Naive B cell (primary cell): ENCODE measurements around the gene PLA2R1. TPM values are rescaled to one million over a fixed set of nuclear protein-coding genes. Genes with fewer than 3 reads are reported as not detected.

Source experiments
- ATAC-seq, 2 donors: fragments of 150-1000 bp; cut with Tn5 transposase; 2 replicates each; pipeline ENCODE4 v1.10.0; 2021; ENCODE audit warnings: low read depth in 2 of 2, mild to moderate bottlenecking in 2 of 2, moderate library complexity in 2 of 2
- DNase-seq: peaks from one replicate; pipeline ENCODE4 v3.0.0; 2022
- H3K27ac Mint-ChIP-seq, 6 donors: one replicate each; pipeline ENCODE4 v1.8.0; 2020 to 2022; ENCODE audit warnings: mild to moderate bottlenecking in 6 of 6, mixed read lengths in 6 of 6, moderate library complexity in 5 of 6, inconsistent platforms in 2 of 6
- H3K27me3 Mint-ChIP-seq, 3 donors: one replicate each; pipeline ENCODE4 v1.8.0; 2021 to 2022; ENCODE audit warnings: mixed read lengths in 3 of 3, mild to moderate bottlenecking in 1 of 3
- H3K36me3 Mint-ChIP-seq, 2 donors: one replicate each; pipeline ENCODE4 v1.8.0; 2020 to 2022; ENCODE audit warnings: mixed read lengths in 2 of 2, inconsistent platforms in 1 of 2, mild to moderate bottlenecking in 1 of 2
- H3K4me1 Mint-ChIP-seq, 3 donors: one replicate each; pipeline ENCODE4 v1.8.0; 2020 to 2022; ENCODE audit warnings: mixed read lengths in 3 of 3, inconsistent platforms in 1 of 3, mild to moderate bottlenecking in 1 of 3, moderate library complexity in 1 of 3
- H3K4me3 Mint-ChIP-seq, 8 donors: one replicate each; pipeline ENCODE4 v1.8.0; 2020 to 2022; ENCODE audit warnings: mild to moderate bottlenecking in 8 of 8, mixed read lengths in 8 of 8, moderate library complexity in 8 of 8, inconsistent platforms in 2 of 8
- H3K9me3 Mint-ChIP-seq, 7 donors: one replicate each; pipeline ENCODE4 v1.8.0; 2020 to 2022; ENCODE audit warnings: mixed read lengths in 7 of 7, mild to moderate bottlenecking in 5 of 7, inconsistent platforms in 2 of 7, moderate library complexity in 1 of 7
- polyA plus RNA-seq, 6 donors: library from polyadenylated mRNA; unstranded; fragments of 300-500 nt; fragmentation: Illumina TruSeq; gene quantifications; one replicate each; pipeline ENCODE4 v1.2.3, GENCODE V29; 2021; ENCODE audit warnings: low read depth in 6 of 6

The PLA2R1 gene
- polyA plus RNA-seq, 6 donors from 2014 or later = 0.01 TPM; not detected in 5

DNA sequence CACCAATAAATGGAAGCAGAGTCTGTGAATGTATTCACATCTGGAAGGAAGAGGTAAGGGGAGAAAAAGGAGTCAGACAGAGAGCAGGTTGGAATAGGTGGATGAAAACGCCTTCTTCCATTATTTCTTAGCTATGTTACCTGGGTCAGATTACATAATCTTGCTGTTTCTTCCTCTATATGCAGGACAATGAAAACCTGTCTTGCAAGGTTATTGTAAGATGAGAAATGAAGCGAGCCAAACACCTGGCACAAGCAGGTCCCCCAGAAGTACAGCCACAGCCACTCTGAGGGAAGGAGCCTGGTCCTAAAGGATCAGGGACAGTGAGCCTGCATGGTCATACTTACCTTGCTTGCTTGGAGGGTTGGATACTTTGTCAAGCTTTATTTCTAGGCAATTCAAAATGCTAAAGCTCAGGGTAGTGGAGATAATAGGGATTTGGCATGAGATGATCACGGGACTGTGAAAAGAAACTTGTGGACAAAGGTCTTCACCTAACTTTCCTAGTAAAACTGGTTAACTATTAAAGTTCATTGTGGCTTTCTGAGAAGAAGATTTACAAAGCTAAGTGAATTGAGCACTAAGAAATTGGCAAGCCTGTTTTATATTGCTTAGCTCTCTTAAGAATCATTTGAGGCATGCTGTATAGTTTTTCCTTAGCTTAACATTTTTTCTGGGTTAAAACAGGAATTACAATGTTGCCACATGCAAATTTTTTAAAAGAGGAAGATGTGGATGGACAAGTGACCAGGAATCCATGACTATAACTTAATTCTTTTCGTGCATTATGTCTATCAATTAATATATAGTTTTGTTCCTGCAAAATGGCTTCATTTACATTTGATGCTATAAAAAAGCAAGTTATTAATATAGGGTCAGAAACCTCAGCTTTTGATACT, 15.7 kb upstream of the PLA2R1 start:
- no peak overlapping the region for H3K27ac Mint-ChIP-seq
- ATAC-seq (no peak), DNase-seq (no peak)
- no peaks in the 10 kb centered on the region for H3K27me3 Mint-ChIP-seq
- H3K4me1 Mint-ChIP-seq = peaks cover 0 to 5% (median 0%) of the 10 kb centered on the region in 3 donors
- H3K4me3 Mint-ChIP-seq = no peak overlapping the region
- H3K9me3 Mint-ChIP-seq = peaks cover 0 to 24% (median 15%) of the 10 kb centered on the region in 7 donors
- H3K36me3 Mint-ChIP-seq = no peaks in the 10 kb centered on the region

DNA sequence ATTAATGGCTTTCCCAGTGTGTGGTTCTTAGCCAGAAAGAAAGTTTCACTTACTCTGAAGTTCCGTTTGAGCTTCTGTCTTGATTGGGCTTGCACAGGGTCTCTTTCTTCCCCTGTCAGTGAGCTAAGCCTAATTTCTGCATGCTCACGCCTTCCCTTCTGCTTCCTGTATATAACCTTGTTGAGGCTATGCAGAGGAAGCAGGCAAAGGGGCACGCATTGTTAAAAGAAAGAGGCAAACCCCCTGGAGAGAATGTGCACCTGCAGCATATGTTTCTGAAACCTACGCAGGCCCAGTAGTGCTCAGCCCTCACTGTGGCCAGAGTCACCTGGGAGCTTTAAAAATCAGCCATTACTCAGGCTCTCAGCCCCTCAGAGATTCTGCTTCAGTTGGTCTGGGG, 14.5 kb upstream of the PLA2R1 start:
- ATAC-seq = peak; percentile 23 to 28
- Mint-ChIP-seq H3K36me3 (no peaks in the 10 kb centered on the region), H3K27ac (no peak overlapping the region), H3K9me3 (peaks cover 0 to 17% (median 6%) of the 10 kb centered on the region in 7 donors), H3K4me1 (peaks cover 0 to 5% (median 0%) of the 10 kb centered on the region in 3 donors), H3K27me3 (no peaks in the 10 kb centered on the region), H3K4me3 (no peak overlapping the region)
- DNase-seq = no peak

DNA sequence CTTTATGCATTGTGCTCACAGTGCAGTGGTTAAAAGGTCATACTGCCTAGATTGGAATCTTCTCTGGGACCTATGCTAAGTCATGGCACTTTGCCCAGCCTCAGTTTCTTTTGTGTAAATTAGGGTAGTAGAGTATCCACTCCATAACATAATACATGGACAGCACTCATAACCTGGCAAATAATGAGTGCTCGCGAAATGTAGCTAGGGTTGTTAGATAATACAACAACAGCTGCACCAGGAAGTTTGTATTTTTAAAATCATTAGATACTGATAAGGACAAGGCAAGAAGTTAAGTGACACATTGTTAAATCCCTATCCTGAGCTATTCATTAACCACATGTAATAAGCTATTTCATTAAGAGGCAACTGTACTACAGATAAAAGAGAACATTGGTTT, 13.8 kb upstream of the PLA2R1 start:
- Mint-ChIP-seq H3K9me3 (peaks cover 0 to 15% (median 6%) of the 10 kb centered on the region in 7 donors), H3K4me1 (peaks cover 0 to 5% (median 0%) of the 10 kb centered on the region in 3 donors), H3K36me3 (no peaks in the 10 kb centered on the region), H3K4me3 (no peak overlapping the region), H3K27ac (no peak overlapping the region), H3K27me3 (no peaks in the 10 kb centered on the region)
- DNase-seq (no peak), ATAC-seq (no peak)

- Mint-ChIP-seq H3K4me1 (peaks cover 0 to 5% (median 0%) of the 10 kb centered on the region in 3 donors), H3K9me3 (peaks cover 0 to 11% (median 2%) of the 10 kb centered on the region in 7 donors), H3K27me3 (no peaks in the 10 kb centered on the region), H3K4me3 (no peak overlapping the region), H3K27ac (peak overlapping the region in 1 of 6 donors; percentile 10), H3K36me3 (no peaks in the 10 kb centered on the region)
- ATAC-seq (no peak), DNase-seq (no peak)
Measured at GRCh38 chr2:160075171-160075570, 12.8 kb upstream of the PLA2R1 start.

- H3K36me3 Mint-ChIP-seq = no peaks in the 10 kb centered on the region
- no peak overlapping the region for H3K27ac Mint-ChIP-seq
- ATAC-seq (no peak), DNase-seq (no peak)
- no peak overlapping the region for H3K4me3 Mint-ChIP-seq
- no peaks in the 10 kb centered on the region for H3K27me3 Mint-ChIP-seq
- peaks cover 0 to 4% (median 2%) of the 10 kb centered on the region in 7 donors for H3K9me3 Mint-ChIP-seq
- peaks cover 0 to 5% (median 0%) of the 10 kb centered on the region in 3 donors for H3K4me1 Mint-ChIP-seq
Measured at GRCh38 chr2:160073284-160073888, 11.0 kb upstream of the PLA2R1 start.

DNA sequence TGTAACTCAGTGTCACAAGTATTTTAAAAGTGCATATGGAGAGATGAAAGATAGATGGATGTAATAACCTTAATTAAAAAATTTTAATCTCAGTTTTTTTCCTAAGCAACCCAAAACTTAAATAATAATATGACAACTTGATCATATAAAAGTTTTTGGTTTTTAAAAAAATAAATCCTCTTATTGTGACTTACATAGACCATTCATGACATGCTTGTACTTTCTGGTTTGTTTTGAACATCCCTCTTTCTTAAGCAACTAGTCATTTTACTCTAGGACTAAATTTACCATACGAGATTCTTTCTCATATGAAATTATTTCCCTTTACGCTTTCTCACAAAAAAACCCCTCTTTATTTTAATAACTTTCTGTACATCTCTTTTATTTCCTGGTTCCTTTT, 6.5 kb upstream of the PLA2R1 start:
- no peak overlapping the region for H3K27ac Mint-ChIP-seq
- peaks cover 4 to 21% (median 4%) of the 10 kb centered on the region in 3 donors for H3K27me3 Mint-ChIP-seq
- ATAC-seq = no peak
- peaks cover 0 to 9% (median 2%) of the 10 kb centered on the region in 7 donors for H3K9me3 Mint-ChIP-seq
- H3K4me1 Mint-ChIP-seq = no peaks in the 10 kb centered on the region
- H3K4me3 Mint-ChIP-seq = no peak overlapping the region
- no peaks in the 10 kb centered on the region for H3K36me3 Mint-ChIP-seq
- no peak for DNase-seq

GRCh38 chr2:160064916-160065315, 2.5 kb upstream of the PLA2R1 start:
- Mint-ChIP-seq H3K27me3 (peaks cover 27 to 43% (median 29%) of the 10 kb centered on the region in 3 donors), H3K9me3 (peaks cover 0 to 9% (median 2%) of the 10 kb centered on the region in 7 donors), H3K36me3 (no peaks in the 10 kb centered on the region), H3K4me1 (peaks cover 0 to 14% (median 7%) of the 10 kb centered on the region in 3 donors), H3K4me3 (peak overlapping the region in 1 of 8 donors; percentile 8), H3K27ac (no peak overlapping the region)
- ATAC-seq (no peak), DNase-seq (no peak)

GRCh38 chr2:160063879-160064612, 1.6 kb upstream of the PLA2R1 start:
- Mint-ChIP-seq H3K27ac (no peak overlapping the region), H3K4me3 (peak overlapping the region in 1 of 8 donors; percentile 9), H3K36me3 (no peaks in the 10 kb centered on the region), H3K27me3 (peaks cover 34 to 52% (median 36%) of the 10 kb centered on the region in 3 donors), H3K9me3 (peaks cover 0 to 9% (median 2%) of the 10 kb centered on the region in 7 donors), H3K4me1 (peaks cover 0 to 14% (median 7%) of the 10 kb centered on the region in 3 donors)
- no peak for ATAC-seq
- no peak for DNase-seq

- Mint-ChIP-seq H3K4me1 (peaks cover 0 to 14% (median 7%) of the 10 kb centered on the region in 3 donors), H3K36me3 (no peaks in the 10 kb centered on the region), H3K27ac (peak overlapping the region in 1 of 6 donors; percentile 15), H3K4me3 (peak overlapping the region in 5 of 8 donors; percentile 10 to 79 (median 69)), H3K27me3 (peaks cover 36 to 60% (median 40%) of the 10 kb centered on the region in 3 donors), H3K9me3 (peaks cover 0 to 5% (median 0%) of the 10 kb centered on the region in 7 donors)
- DNase-seq (no peak), ATAC-seq (no peak)
Measured at GRCh38 chr2:160063271-160063670, 856 bp upstream of the PLA2R1 start.

- no peak for ATAC-seq
- DNase-seq = no peak
- no peak overlapping the region for H3K27ac Mint-ChIP-seq
- peak overlapping the region in 6 of 8 donors; percentile 23 to 81 (median 74) for H3K4me3 Mint-ChIP-seq
- no peaks in the 10 kb centered on the region for H3K36me3 Mint-ChIP-seq
- peaks cover 0 to 2% (median 0%) of the 10 kb centered on the region in 7 donors for H3K9me3 Mint-ChIP-seq
- H3K27me3 Mint-ChIP-seq = peaks cover 36 to 70% (median 50%) of the 10 kb centered on the region in 3 donors
- H3K4me1 Mint-ChIP-seq = peaks cover 0 to 14% (median 7%) of the 10 kb centered on the region in 3 donors
Measured at GRCh38 chr2:160061944-160062291, 497 bp downstream of the PLA2R1 start.

- Mint-ChIP-seq H3K27me3 (peaks cover 36 to 70% (median 50%) of the 10 kb centered on the region in 3 donors), H3K4me3 (peak overlapping the region in 6 of 8 donors; percentile 1 to 67 (median 37))
- no peak for DNase-seq
Measured at GRCh38 chr2:160061533-160061932, 882 bp downstream of the PLA2R1 start.

GRCh38 chr2:160060297-160060696, 2.1 kb downstream of the PLA2R1 start:
- Mint-ChIP-seq H3K27ac (no peak overlapping the region), H3K9me3 (no peaks in the 10 kb centered on the region), H3K4me1 (peaks cover 0 to 14% (median 7%) of the 10 kb centered on the region in 3 donors), H3K36me3 (no peaks in the 10 kb centered on the region), H3K27me3 (peaks cover 36 to 69% (median 50%) of the 10 kb centered on the region in 3 donors), H3K4me3 (peak overlapping the region in 1 of 8 donors; percentile 40)
- no peak for DNase-seq
- ATAC-seq = no peak

More at GRCh38 chr2:160061533-160061932, 882 bp downstream of the PLA2R1 start:
- no peaks in the 10 kb centered on the region for H3K36me3 Mint-ChIP-seq
- peaks cover 0 to 14% (median 7%) of the 10 kb centered on the region in 3 donors for H3K4me1 Mint-ChIP-seq
- no peak for ATAC-seq
- peaks cover 0 to under 1% (median 0%) of the 10 kb centered on the region in 7 donors for H3K9me3 Mint-ChIP-seq
- no peak overlapping the region for H3K27ac Mint-ChIP-seq

DNA sequence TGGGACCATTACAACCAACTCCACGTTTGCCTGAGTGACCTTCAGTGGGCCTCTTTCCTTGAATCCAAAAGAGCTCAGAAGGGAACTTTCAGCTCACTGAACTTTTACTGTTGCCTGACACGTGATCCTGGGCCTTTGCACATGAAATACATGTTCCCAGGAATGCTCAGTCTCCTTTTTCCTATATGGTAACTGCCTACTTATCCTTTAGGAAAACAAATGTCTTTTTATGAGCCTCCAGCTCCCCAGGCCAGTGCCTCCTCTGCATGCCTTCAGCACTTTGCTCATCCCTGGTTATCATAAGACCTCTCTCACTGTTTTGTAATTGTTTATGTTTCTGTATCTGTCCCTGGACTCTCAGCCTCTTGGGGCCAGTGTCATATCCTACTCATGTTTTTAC, 5.1 kb downstream of the PLA2R1 start:
- Mint-ChIP-seq H3K27me3 (peaks cover 30 to 50% (median 33%) of the 10 kb centered on the region in 3 donors), H3K27ac (no peak overlapping the region), H3K4me1 (peaks cover 0 to 6% (median 0%) of the 10 kb centered on the region in 3 donors), H3K9me3 (no peaks in the 10 kb centered on the region), H3K4me3 (no peak overlapping the region), H3K36me3 (no peaks in the 10 kb centered on the region)
- no peak for ATAC-seq
- no peak for DNase-seq
